Renal cortex interstitium (tissue), 11 donors: ENCODE measurements around the gene CDCP2. TPM values are rescaled to one million over a fixed set of nuclear protein-coding genes. Genes with fewer than 3 reads are reported as not detected.
"Not testable (repeated sequence)": the region's sequence is repeated elsewhere in the genome, so short reads cannot be mapped to it uniquely, and the experiment has no call there.

Source experiments
- DNase-seq, 11 donors: peaks; one replicate each; pipeline ENCODE4 v3.0.0-alpha.2; 2013; ENCODE audit warnings: low read depth in 9 of 11, low spot score in 4 of 11; ENCODE audit errors: extremely low read depth in 1 of 11
- polyA plus RNA-seq, 3 donors: library from polyadenylated mRNA; unstranded; fragments of 120-200 nt; gene quantifications; one replicate each; pipeline ENCODE4 v1.2.1, GENCODE V29; 2013; ENCODE audit not compliant: insufficient read length in 3 of 3

Gene CDCP2
- polyA plus RNA-seq, 3 donors: 0.04 to 0.14 (median 0.12) TPM

DNA sequence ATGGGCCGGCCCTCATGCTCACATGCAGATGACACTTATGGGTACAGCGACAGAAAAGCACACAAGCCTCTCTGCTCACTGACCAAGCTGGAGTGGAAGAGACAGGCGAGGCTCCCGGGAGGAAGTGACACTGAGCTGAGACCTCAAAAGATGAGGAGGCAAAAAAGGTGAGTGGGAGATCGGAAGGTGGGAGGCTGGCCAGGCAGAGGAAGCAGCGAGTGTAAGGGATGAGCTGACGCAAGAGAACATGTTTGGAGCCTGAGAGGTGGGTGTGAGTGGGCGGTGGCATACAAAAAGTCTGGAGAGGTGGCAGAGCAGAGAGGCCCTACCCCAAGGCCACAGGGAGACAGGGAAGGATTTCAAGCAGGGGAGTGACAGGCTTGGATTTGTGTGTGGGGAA lies 18.2 kb upstream of the CDCP2 start:
- no peak for DNase-seq

DNA sequence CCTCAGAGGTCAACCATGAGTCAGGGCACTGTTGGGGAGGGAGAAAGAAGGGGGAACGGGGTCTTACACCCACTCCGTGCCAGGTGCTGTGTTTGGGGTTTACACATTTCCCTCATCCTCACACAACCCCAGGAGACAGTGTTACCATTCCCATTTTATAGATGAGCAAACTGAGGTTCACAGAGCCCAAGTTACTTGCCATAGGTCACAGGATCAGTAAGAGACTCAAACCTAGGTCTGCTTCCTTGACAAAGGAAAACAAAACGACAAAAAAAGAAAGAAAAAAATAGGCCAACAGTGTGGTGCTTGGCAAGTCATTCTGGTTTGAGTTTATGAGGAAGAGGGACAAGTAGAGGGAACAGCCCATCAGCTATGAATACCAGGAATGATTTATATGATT lies 16.3 kb upstream of the CDCP2 start:
- DNase-seq: no peak

DNA sequence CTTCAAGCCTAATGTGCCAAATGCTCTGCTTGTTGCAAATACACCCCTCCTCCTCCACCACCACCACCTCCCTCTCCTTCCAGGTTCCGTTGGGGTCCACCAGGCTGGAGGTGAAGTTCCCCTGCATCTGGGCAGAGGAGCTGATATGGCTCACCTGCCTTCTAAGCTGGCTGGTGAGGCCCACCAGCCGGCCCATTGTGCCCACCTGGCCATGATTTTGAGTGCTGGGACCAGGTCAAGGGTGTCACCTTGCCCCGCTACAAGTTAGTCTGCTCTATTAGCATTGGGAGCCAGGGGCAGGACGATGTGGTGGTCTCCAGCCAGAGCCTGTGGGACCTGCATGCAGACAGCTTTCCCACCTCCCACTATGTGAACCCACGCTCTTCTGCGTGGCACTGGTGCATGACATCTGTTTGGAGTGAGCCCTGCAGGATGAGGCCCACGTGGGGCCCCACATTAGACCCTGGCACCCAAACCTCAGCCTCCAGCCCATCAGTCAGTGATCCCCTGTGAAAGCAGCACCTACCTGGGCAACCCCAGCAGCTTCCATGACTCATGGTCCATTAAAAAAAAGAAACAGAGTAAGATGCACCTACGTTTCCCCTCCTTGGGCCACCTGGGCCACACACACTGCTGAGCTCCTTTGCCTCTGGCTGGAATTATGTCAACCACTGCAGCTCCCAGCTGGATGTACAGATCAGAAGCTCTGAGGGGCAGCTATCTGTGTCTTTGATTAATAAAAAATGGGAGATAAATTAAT lies 15.6 kb upstream of the CDCP2 start:
- DNase-seq: no peak

DNA sequence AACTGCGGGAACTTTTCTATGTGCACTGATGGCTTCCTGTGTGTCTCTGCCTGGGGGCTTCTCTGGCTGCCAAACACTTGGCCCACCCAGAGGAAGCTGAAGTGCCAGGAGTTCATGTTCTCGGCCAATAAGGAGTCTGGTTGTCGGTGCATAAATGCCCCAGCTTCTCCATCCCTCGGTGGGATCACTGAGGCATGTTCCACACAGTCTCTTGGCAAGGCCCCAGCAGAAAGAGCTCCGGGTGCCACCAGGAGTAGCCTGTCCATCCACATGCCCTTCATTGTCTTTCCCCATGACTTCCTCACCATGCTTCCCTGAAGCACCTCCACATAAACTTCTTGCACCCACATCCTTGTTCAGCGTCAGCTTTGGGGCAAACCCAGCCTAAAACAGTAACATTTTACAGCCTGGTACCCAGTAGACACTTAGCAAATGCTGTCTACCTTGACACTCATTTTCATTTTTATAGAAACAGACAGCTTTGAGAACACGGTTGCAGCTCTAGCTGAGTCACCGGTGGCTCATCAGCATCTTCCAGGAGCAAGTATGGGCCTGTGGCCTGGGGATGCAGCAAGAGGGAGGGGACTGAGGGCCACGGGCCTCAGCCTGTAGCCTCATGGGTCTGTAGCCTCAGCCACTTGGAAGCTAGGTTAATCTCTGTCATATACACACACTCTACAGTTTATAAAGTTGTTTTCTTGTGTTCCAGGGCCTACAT lies 14.8 kb upstream of the CDCP2 start:
- DNase-seq: no peak

DNA sequence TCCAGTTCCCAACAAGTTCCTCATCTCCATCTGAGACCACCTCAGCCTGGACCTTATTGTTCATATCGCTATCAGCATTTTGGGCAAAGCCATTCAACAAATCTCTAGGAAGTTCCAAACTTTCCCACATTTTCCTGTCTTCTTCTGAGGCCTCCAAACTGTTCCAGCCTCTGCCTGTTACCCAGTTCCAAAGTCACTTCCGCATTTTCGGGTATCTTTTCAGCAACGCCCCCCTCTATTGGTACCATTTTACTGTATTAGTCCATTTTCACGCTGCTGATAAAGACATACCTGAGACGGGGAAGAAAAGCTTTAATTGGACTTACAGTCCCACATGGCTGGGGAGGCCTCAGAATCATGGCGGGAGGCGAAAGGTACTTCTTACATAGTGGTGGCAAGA lies 13.6 kb upstream of the CDCP2 start:
- not testable (repeated sequence) for DNase-seq

DNA sequence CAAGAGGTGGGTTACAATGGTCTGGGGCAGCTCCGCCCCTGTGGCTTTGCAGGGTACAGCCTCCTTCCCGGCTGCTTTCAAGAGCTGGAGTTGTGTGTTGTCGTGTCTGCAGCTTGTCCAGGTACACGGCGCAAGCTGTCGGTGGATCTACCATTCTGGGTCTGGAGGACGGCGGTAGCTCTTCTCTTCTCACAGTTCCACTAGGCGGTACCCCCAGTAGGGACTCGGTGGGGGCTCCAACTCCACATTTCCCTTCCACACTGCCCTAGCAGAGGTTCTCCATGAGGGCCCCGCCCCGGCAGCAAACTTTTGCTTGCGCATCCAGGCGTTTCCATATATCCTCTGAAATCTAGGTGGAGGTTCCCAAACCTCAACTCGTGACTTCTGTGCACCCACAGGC lies 12.3 kb upstream of the CDCP2 start:
- DNase-seq: no peak

DNA sequence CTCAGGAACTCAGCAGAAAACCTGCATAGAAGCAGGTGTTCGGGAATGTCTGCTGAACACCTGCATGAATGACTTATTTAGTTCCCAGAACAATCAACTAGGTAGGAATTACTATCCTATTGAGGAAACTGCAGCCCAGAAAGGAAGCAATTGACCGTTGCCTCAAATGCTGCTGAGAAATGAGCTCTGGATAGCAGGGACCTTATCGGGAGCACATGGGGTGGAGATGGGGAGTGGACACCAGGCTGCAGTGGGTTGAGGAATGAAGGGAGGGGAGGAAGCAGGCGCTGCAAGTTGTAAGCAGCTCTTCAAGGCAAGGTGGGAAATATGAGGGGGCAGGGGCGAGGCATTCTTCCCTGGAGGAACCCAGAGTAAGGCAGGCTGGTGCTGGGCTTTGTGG lies 10.8 kb upstream of the CDCP2 start:
- no peak for DNase-seq

DNA sequence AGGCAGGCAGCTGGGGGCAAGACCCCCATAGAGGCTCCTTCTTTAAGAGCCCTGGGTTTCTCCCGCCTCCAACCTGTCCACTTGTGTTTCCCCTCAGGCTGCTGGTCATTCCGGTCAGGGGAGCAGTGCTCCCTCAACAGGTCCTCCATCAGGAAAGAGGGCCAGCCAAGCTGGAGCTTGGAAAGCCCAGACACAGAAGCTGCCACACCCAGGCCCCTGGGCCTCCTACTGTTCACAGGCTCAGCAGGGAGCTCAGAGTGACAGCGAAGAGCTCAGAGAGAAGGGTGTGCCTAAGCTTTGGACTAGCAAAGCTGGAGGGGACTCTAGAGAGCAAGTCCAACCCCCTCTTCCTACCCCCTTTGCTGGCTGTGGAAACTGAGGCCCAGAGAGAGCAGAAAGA lies 10.3 kb upstream of the CDCP2 start:
- no peak for DNase-seq

DNA sequence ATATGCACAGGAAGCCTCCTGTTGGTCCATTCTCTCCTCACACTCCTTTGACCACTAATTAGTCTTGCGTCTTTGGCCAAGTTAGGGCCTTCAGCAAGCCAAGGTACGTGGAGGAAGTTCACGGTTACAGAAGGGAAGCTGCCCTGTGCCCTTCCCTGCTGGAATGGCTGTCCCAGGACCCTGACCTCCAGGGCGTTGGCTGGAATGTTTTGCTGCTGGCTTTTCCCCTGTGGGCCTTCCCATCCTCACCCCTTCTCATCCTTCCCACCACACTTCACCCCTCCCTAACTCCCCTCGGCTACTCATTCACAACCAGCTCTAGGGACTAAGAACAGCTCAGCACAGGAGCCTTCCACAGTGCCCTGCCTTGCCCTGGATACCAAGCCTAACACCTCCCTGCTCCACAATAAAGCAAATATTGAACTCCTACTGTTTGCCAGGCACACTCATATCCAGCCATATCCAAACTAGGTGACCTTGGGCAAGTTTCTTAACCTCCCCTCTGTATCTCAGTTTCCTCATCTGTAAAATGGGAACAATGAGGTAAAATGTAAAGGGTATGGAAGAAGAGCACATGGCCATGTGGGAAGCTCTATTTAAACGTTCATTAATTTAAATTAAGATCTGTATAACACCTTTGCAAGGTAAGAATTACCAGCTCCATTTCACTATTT lies 8.8 kb upstream of the CDCP2 start:
- no peak for DNase-seq

DNA sequence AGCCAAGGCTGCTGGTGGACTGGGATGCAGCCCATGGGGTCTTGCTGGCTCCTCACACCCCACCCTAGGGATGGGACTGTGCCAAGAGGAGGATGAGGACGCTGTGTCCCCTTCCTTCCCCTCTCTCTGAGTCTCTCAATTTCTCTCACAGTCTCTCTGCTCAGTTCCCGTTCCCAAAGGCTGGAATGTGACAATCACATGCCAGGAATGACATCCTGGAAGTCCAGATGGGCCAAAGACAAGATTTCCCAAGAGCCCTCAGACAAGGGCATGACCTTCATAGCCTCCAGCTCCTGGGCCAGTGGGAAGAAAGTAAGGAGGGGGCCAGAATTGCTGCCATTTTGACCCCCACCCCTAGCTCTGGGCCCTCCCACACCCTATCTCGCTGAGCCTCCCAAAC lies 7.6 kb upstream of the CDCP2 start:
- DNase-seq: no peak

DNA sequence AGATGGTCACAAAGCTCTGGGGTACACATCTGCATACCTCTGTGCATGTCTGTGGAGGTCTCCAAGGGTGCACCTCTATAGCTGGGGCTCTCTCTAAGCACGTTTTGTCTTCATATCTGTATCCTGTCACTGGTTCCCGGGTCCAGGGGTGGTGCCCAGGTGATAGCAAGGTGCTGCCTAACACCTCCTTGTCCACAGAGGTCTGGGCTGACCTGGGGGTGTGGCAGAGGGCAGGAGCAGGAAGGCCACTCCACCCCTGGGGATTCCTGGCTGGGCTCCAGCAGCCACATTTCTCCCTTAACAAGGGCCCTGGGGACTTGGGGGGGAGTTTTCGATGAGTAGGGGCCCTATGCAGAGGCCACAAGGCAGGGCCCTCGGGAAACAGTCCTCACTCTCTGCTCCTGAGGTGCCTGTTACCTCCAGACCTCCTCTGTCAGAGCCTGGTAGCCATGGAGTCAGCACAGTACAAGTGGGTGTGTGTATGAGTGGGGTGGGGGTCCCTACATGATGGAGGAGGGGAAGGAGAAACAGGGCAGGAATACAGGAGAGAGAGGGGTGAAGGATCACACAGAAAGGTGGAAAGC lies 7.0 kb upstream of the CDCP2 start:
- no peak for DNase-seq

DNA sequence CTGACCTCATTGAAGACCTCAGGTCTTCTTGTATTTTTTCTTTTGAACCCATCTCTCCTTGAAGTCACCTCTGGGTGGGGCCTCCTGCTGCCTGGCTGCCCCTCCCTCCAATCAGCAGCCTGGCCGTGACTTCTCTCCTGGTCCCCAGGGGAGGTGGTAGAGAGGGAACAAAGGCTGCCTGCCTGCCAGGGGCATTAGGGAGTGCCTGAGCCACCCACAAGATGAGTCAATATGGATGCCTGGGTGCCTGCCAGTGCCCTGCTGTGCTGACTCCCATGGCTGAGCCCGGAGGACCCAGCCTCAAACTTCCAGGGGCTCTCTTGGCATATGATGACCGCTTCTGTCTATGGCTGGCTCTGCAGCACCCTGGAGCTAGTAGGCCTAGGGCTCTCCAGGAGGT lies 5.3 kb upstream of the CDCP2 start:
- DNase-seq: no peak

DNA sequence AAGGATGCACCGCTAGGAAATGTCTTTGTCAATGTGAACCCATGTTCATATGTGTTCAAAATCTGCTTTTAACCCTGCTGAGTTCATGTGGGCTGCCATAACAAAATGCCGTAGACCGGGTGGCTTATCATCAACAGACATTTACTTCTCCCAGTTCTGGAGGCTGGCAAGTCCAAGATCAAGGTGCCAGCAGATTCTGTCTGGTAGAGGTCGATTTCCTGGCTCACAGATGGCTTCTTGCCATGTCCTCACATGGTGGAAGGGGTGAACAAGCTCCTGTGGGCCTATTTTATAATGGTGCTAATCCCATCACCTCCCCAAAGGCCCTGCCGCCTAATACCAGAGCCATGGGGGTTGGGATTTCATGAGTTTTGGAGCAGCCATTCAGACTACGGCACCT lies 4.6 kb upstream of the CDCP2 start:
- no peak for DNase-seq

DNA sequence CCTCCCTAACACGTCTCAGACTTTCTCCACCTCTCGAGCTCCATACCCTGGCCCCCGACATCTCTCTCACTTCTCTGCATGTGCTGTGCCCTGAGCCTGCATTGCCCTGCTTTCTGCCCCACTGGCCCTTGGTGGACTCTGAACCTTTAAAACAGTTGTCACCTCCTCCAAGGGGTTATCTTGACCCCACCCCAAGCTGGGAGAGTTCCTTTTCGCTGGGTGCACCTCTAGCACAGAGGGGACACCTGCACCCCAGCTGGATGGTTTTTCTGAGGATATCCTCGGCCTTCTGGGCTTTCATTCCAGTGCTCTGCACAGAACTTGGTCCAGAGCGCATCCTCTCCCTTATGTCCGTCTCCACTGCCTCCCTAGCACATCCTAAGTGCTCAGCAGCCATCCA lies 4.2 kb upstream of the CDCP2 start:
- DNase-seq: no peak

DNA sequence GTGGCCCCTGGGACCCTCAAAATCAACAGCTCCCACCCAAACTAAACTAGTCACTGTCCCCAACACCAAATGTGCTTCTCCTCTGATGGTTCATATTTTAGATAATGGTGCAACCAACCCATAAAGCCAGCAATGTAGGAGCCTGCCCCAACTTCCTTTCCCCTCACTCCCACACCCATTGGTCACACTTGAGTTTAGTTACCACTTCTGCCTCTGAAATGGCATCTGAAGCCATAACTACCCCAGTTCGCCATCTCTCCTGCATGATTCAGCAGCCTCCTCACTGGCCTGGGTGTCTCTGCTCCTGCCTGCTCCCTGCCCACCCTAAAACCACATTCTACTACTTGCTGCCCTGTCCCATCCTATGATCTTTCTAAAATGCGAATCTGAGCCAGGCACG lies 3.4 kb upstream of the CDCP2 start:
- DNase-seq: no peak

DNA sequence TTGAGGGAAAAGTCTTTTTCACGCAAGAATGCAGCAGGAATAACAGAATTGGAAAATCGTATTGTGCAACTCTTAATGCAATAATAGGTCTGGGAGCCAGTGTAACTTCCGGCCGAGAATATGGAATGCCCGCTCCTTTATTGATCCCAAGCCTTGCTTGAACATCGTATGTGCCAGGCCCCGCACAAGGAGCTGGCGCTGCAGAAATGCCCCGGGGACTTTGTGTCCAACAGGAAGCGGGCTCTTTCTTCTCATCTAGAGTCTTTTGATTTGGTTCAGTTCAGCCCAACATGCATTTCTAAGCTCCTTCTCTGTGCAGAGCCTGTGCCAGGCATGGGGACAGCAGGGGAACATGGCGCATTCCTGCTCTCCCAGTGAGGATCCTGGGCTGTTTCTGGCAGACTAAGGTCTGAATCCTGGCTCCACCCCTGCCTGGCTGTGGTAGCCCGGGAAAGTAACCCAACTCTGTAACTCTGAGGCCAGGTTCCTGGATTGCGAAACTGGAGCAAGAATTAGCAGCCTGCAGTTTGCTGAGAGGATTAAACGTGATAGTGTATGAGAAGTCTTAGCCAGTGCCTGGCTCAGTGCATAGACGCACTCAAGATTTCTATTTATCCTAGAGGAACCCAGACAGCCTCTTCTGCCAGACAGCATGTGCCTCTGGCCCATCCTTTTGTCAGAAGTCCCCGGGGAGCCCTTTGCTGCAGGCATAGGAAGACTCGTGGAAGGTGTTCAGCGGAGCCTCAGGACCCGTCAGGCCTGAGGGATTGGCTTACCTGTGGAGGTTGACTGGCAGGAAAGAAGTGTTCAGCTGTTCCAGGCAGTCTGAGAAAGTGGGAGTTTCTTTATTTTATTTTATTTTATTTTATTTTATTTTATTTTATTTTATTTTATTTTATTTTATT lies 987 bp upstream of the CDCP2 start:
- DNase-seq: no peak

DNA sequence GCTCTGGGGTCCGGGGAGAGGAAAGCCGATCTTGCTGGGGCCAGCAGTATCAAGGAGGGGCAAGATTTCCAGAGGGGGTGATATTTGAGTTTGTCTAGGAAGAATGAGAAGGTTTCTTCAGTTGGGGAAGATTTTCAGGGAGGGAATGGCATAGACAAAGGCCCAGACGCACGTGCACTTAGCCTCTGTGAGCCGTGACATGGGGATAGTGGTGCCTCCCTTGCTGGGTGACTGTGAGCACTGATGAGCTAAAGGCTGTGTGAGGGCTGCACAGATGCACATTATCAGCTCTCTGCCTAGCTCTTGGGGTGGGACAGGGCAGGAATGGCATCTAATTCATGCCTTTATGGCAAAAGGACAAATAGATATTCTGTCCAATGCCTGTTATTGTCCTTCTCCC lies 1.8 kb downstream of the CDCP2 start:
- DNase-seq: no peak

DNA sequence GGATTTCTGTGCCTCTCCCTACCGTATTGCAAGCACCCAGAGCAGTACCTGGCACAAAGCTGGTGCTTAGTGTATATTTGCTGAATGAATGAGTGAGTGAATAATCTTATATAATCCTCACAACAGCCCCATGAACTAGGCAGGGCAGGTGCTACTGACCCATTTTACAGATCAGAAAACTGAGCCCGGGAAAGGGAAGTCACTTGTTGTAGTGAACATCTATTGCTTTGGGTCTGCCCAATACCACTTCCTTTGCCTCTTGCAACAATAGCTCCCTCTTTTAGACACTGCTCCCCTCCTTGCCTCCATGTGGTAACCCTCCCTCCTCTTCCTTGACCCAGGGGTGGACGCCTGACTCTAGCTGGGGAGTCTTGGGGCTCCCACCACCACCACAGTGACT lies 3.1 kb downstream of the CDCP2 start:
- DNase-seq: no peak

DNA sequence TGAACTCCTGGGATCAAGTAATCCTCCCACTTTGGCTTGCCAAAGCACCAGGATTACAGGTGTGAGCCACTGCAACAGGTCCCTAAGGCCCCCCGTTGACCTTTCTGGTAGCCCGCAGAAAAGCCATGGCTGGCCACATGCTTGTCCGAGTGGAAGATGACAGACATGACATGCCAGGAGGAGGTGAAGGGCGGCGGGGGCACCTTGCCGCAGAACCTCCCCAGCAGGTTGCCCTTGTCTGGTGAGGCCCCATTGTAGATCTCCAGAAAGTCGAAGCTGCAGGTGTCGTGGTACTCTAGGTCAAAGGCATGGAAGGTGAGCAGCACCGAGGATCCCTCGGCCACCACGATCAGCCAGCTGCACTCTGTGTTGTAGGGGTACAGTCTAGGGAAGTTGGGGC lies 8.4 kb downstream of the CDCP2 start:
- DNase-seq: no peak
